ENCODE results near the gene PAGE4.

GRCh38 chrX:49846522-49846921, 17.4 kb downstream of the PAGE4 start:
- TF ChIP-seq CTCF (conservative IDR thresholded peaks at IDR 0.05 in 1 of 2, IDR thresholded peaks at IDR 0.05 in 1 of 2; ENCODE audit: low read depth in 1 of 2, low read length in 2 of 2) = no peak
- TF ChIP-seq EZH2 (IDR thresholded peaks at IDR 0.05; ENCODE audit: low read length, missing control alignments) = no peak
